PC-3 (cell line): ENCODE results near the gene CAPZB. TPM values are rescaled to one million over a fixed set of nuclear protein-coding genes. Genes with fewer than 3 reads are reported as not detected.
A peak's percentile ranks its signal among the peaks of the same experiment; 100 is the strongest.

ENCODE experiments used
- ATAC-seq: fragments of 200-7000 bp; cut with Tn5 transposase; 2 replicates; pipeline ENCODE4 v1.9.1; 2020; ENCODE audit warnings: mild to moderate bottlenecking, moderate library complexity
- BruUV-seq: library from RNA; stranded (reverse); fragments of 400-500 nt; replicated peaks from 2 replicates; lab custom pipeline; 2021; lab: Mats Ljungman, UMichigan
- CTCF ChIA-PET: fragments of 300-600 bp; sonication (Branson Sonifier 250); formaldehyde crosslinking; loops from one replicate; lab custom pipeline; 2022; ENCODE audit warnings: antibody characterized with exemption; lab: Charles Lee
- POLR2A ChIA-PET: fragments of 300-600 bp; sonication (Branson Sonifier 250); formaldehyde crosslinking; loops from one replicate; lab custom pipeline; 2022; ENCODE audit warnings: antibody characterized with exemption; ENCODE audit not compliant: unreplicated experiment; lab: Charles Lee
- DNase-seq: peaks from one replicate; pipeline ENCODE4 v3.0.0-alpha.2; 2015
- H2AFZ ChIP-seq: fragments of 300-600 bp; sonication (generic); 2 replicates; pipeline ENCODE4 v1.6.0; 2016; ENCODE audit warnings: antibody characterized with exemption, low read length
- H3F3A ChIP-seq: fragments of 300-600 bp; sonication (generic); one replicate; pipeline ENCODE4 v1.6.0; 2017; ENCODE audit warnings: antibody characterized with exemption, low read length, control low read depth, mild to moderate bottlenecking; ENCODE audit not compliant: unreplicated experiment
- H3K27ac ChIP-seq: fragments of 300-600 bp; sonication (generic); 2 replicates; pipeline ENCODE4 v1.5.1; 2016; ENCODE audit warnings: mild to moderate bottlenecking, low read length
- H3K27me3 ChIP-seq: fragments of 300-600 bp; sonication (generic); 2 replicates; pipeline ENCODE4 v1.6.1; 2016; ENCODE audit warnings: low read length, mixed read lengths
- H3K36me3 ChIP-seq: fragments of 300-600 bp; sonication (generic); 2 replicates; pipeline ENCODE4 v1.6.1; 2016; ENCODE audit warnings: low read depth, mixed run types, low read length, mixed read lengths
- H3K4me1 ChIP-seq: fragments of 300-600 bp; sonication (generic); 2 replicates; pipeline ENCODE4 v1.5.1; 2016; ENCODE audit warnings: low read length; ENCODE audit not compliant: insufficient read depth
- H3K4me2 ChIP-seq: fragments of 300-600 bp; sonication (generic); 2 replicates; pipeline ENCODE4 v1.6.0; 2016; ENCODE audit warnings: low read length
- H3K4me3 ChIP-seq: fragments of 300-600 bp; sonication (generic); 2 replicates; pipeline ENCODE4 v1.5.1; 2016; ENCODE audit warnings: mild to moderate bottlenecking, low read length, mixed read lengths
- H3K79me2 ChIP-seq: fragments of 300-600 bp; sonication (generic); 2 replicates; pipeline ENCODE4 v1.6.1; 2017; ENCODE audit warnings: low read length, mixed read lengths
- H3K9ac ChIP-seq: fragments of 300-600 bp; sonication (generic); 2 replicates; pipeline ENCODE4 v1.6.0; 2016; ENCODE audit warnings: mild to moderate bottlenecking, low read length
- H3K9me2 ChIP-seq: fragments of 300-600 bp; sonication (generic); replicated peaks from 2 replicates; pipeline ENCODE4 v1.6.1; 2016; ENCODE audit warnings: mixed run types, low read length, mixed read lengths
- H3K9me3 ChIP-seq: fragments of 300-600 bp; sonication (generic); 2 replicates; pipeline ENCODE4 v1.6.1; 2016; ENCODE audit warnings: low read length, mixed read lengths
- H4K20me1 ChIP-seq: fragments of 300-600 bp; sonication (generic); 2 replicates; pipeline ENCODE4 v1.6.1; 2016; ENCODE audit warnings: low read length, mixed read lengths
- EZH2 ChIP-seq: fragments of 300-600 bp; sonication (generic); IDR thresholded peaks from one replicate; pipeline ENCODE4 v1.6.1; 2017; ENCODE audit warnings: antibody characterized with exemption, mild to moderate bottlenecking, low read length; ENCODE audit not compliant: unreplicated experiment
- EZH2phosphoT487 ChIP-seq: fragments of 300-600 bp; sonication (generic); IDR thresholded peaks from 2 replicates; pipeline ENCODE4 v1.6.1; 2018; ENCODE audit warnings: mild to moderate bottlenecking, antibody characterized with exemption, low read length, borderline replicate concordance
- intact Hi-C: fragments of 100-400 bp; cut with micrococcal nuclease; formaldehyde crosslinking; loops from 2 replicates; pipeline ENCODE4 v1.9.0; 2023
- total RNA-seq: library from RNA; depleted of rRNA; stranded (reverse); fragments of >200 nt; gene quantifications from 2 replicates; pipeline ENCODE4 v1.2.3, GENCODE V29; 2014
- TF ChIP-seq, protein P1 (sequence below): fragments of 300-600 bp; sonication (generic); conservative IDR thresholded peaks from 2 replicates; pipeline ENCODE4 v1.5.1; 2017; ENCODE audit warnings: antibody characterized with exemption, low read depth, mild to moderate bottlenecking, low read length

The CAPZB gene
- total RNA-seq, 1 experiment from 2014 or later: 86.7 TPM

DNA sequence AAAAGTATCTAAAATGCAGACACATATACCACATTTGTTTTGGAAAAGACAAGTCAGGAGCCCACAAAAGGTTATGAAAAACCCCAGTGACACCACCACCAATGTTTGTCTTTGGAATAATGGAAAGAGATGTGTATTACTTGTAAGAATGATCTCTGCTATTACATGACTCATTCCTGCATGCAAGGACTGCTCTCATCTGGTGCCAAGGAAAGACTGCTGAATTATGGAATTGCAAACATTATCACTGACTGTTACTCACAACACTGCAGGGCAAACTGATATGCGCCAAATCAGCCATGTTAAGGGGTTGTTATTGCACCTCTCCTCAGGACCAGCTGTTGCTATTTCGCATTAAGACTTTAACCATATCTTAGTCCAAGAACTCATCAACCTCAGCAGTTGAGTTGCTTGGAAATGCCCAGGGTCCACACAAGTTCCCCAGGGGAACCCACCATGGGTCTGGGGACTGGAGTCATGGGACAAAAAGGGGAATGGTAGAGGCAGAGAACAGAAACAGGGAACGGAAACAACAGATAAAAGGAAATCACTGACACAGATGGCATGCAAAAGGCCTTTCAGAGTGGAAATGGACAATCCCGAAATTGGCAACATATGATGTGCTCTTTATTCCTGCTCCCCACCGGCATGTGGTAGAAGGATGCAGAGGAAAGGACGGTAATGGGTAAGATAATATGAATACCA lies 34.4 kb downstream of the CAPZB start:
- H3K27me3 ChIP-seq: no peaks in the 10 kb centered on the region
- no peak overlapping the region for H3K9ac ChIP-seq
- H4K20me1 ChIP-seq: peaks cover 67% of the 10 kb centered on the region
- POLR2A ChIA-PET: no interaction called here
- H3K27ac ChIP-seq: peak overlapping the region; percentile 74
- H3K9me2 ChIP-seq: no peaks in the 10 kb centered on the region
- no peak overlapping the region for H2AFZ ChIP-seq
- intact Hi-C loops: loop anchor here (10.0 kb wide), 1 partner anchor 56 kb away; no protein-coding TSS in a partner anchor
- no peaks in the 10 kb centered on the region for H3K36me3 ChIP-seq
- peak overlapping the region; percentile 28; the same call in 1 of the 2 replicates for H3K4me3 ChIP-seq
- peak; percentile 89 for ATAC-seq
- TF ChIP-seq EZH2 (no peak), EZH2phosphoT487 (no peak)
- TF ChIP-seq, protein P1, sequence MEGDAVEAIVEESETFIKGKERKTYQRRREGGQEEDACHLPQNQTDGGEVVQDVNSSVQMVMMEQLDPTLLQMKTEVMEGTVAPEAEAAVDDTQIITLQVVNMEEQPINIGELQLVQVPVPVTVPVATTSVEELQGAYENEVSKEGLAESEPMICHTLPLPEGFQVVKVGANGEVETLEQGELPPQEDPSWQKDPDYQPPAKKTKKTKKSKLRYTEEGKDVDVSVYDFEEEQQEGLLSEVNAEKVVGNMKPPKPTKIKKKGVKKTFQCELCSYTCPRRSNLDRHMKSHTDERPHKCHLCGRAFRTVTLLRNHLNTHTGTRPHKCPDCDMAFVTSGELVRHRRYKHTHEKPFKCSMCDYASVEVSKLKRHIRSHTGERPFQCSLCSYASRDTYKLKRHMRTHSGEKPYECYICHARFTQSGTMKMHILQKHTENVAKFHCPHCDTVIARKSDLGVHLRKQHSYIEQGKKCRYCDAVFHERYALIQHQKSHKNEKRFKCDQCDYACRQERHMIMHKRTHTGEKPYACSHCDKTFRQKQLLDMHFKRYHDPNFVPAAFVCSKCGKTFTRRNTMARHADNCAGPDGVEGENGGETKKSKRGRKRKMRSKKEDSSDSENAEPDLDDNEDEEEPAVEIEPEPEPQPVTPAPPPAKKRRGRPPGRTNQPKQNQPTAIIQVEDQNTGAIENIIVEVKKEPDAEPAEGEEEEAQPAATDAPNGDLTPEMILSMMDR: no peak
- H3K79me2 ChIP-seq: peaks cover 92% of the 10 kb centered on the region
- CTCF ChIA-PET: no interaction called here
- H3K4me2 ChIP-seq: peak overlapping the region; percentile 62
- peak; percentile 94 for DNase-seq
- peaks cover 49% of the 10 kb centered on the region for H3K4me1 ChIP-seq
- peaks cover 3% of the 10 kb centered on the region for H3F3A ChIP-seq
- H3K9me3 ChIP-seq: no peaks in the 10 kb centered on the region
- no TSS peak for BruUV-seq

DNA sequence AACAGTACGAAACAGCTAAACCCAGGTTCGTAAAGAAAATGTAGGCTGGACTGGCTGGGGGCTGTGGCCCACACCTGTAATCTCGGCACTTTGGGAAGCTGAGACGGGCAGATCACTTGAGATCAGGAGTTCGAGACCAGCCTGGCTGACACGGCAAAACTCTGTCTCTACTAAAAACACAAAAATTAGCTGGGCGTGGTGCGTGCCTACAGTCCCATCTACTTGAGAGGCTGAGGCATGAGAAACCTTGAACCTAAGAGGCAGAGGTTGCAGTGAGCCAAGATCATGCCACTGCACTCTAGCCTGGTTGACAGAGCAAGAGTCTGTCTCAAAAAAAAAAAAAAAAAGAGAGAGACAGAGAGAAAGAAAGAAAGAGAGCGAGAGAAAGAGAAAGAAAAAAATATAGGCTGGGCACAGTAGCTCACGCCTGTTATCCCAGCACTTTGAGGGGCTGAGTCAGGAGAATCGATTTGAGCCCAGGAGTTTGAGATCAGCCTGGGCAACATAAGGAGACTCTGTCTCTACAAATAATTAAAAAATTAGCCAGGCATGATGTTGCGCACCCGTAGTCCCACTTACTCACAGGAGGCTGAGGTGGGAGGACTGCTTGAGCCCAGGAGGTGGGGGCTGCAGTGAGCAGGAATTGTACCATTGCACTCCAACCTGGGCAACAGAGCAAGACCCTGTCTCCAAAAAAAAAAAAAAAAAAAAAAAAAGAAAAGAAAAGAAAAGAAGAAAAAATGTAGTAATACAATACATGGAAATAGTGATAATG lies 35.7 kb downstream of the CAPZB start:
- Histone ChIP-seq H3K36me3 (no peaks in the 10 kb centered on the region), H3F3A (peaks cover 3% of the 10 kb centered on the region), H3K4me2 (peak overlapping the region; percentile 62), H4K20me1 (peaks cover 59% of the 10 kb centered on the region), H3K27me3 (no peaks in the 10 kb centered on the region), H3K9me3 (no peaks in the 10 kb centered on the region), H3K27ac (peak overlapping the region; percentile 55), H3K79me2 (peaks cover 92% of the 10 kb centered on the region), H3K4me3 (no peak overlapping the region), H3K9me2 (no peaks in the 10 kb centered on the region), H3K4me1 (peaks cover 44% of the 10 kb centered on the region), H3K9ac (no peak overlapping the region), H2AFZ (no peak overlapping the region)
- ChIA-PET POLR2A (no interaction called here), CTCF (no interaction called here)
- TF ChIP-seq EZH2: no peak
- TF ChIP-seq EZH2phosphoT487: no peak
- TF ChIP-seq, protein P1: no peak
- no peak for DNase-seq
- ATAC-seq: no peak
- intact Hi-C loops: loop anchor here (10.0 kb wide), 1 partner anchor 55 kb away; no protein-coding TSS in a partner anchor
- BruUV-seq: no TSS peak
